CD4-positive, alpha-beta T cell (primary cell): ENCODE results near the gene ACTBL2. TPM values are rescaled to one million over a fixed set of nuclear protein-coding genes. Genes with fewer than 3 reads are reported as not detected.

Experiments
- ATAC-seq: fragments of 200-7000 bp; cut with Tn5 transposase; one replicate; pipeline ENCODE4 v1.10.0; 2022; ENCODE audit warnings: mild to moderate bottlenecking; ENCODE audit not compliant: poor library complexity
- CTCF ChIA-PET: fragments of 350-600 bp; sonication (Branson Sonifier 250); formaldehyde crosslinking; loops from one replicate; lab custom pipeline; 2021; ENCODE audit warnings: antibody characterized with exemption, inconsistent platforms; lab: Charles Lee
- POLR2A ChIA-PET: fragments of 350-600 bp; sonication (Branson Sonifier 250); formaldehyde crosslinking; loops from one replicate; lab custom pipeline; 2021; ENCODE audit warnings: antibody characterized with exemption, inconsistent platforms; lab: Charles Lee
- DNase-seq, 14 experiments: peaks; one replicate each; pipeline ENCODE4 v3.0.0-alpha.2; 2013 to 2020; ENCODE audit warnings: mixed read lengths in 2 of 14
- H3K27ac ChIP-seq, 2 donors: one replicate each; pipeline versions ENCODE4 v1.5.1 to v1.7.0; 2013; ENCODE audit warnings: low read length in 2 of 2, low read depth in 1 of 2, mild to moderate bottlenecking in 1 of 2
- H3K27me3 ChIP-seq, 2 experiments: 1 replicate in 1 of 2; 2 replicates in 1 of 2; pipeline versions ENCODE4 v1.6.1 to v1.7.0; 2013; ENCODE audit warnings: low read length in 2 of 2, control low read depth in 1 of 2, mild to moderate bottlenecking in 1 of 2, moderate library complexity in 1 of 2; ENCODE audit not compliant: insufficient read depth in 2 of 2, control insufficient read depth in 1 of 2
- H3K36me3 ChIP-seq: one replicate; pipeline ENCODE4 v1.6.1; 2013; ENCODE audit warnings: low read length, control low read depth; ENCODE audit not compliant: insufficient read depth
- H3K4me1 ChIP-seq: one replicate; pipeline ENCODE4 v1.6.1; 2013; ENCODE audit warnings: low read length, control low read depth; ENCODE audit not compliant: insufficient read depth
- H3K4me3 ChIP-seq: one replicate; pipeline ENCODE4 v1.5.1; 2013; ENCODE audit warnings: mild to moderate bottlenecking, low read length, moderate library complexity
- H3K9me3 ChIP-seq, 2 experiments: 1 replicate in 1 of 2; 2 replicates in 1 of 2; pipeline versions ENCODE4 v1.6.1 to v1.7.0; 2013; ENCODE audit warnings: low read length in 2 of 2, mild to moderate bottlenecking in 2 of 2, control low read depth in 1 of 2, moderate library complexity in 1 of 2; ENCODE audit not compliant: control insufficient read depth in 1 of 2, insufficient read depth in 1 of 2
- H3K27ac Mint-ChIP-seq: one replicate; pipeline ENCODE4 v1.8.0; 2020; ENCODE audit warnings: mixed read lengths
- H3K27me3 Mint-ChIP-seq: one replicate; pipeline ENCODE4 v1.8.0; 2021; ENCODE audit warnings: mixed read lengths
- H3K36me3 Mint-ChIP-seq: one replicate; pipeline ENCODE4 v1.8.0; 2021; ENCODE audit warnings: low read depth, mixed read lengths
- H3K4me1 Mint-ChIP-seq: one replicate; pipeline ENCODE4 v1.8.0; 2021; ENCODE audit warnings: low read depth, mixed read lengths
- H3K4me3 Mint-ChIP-seq: one replicate; pipeline ENCODE4 v1.8.0; 2020; ENCODE audit warnings: mild to moderate bottlenecking, mixed read lengths
- H3K9me3 Mint-ChIP-seq: one replicate; pipeline ENCODE4 v1.8.0; 2020; ENCODE audit warnings: mixed read lengths
- intact Hi-C, 2 experiments: fragments of 100-400 bp; cut with DNase I in 1 of 2; cut with micrococcal nuclease in 1 of 2; formaldehyde crosslinking; loops; one replicate each; pipeline versions ENCODE4 v1.15.1 to v1.9.0; 2023 to 2025; cut with DNase I, micrococcal nuclease
- total RNA-seq, 174 experiments: library from RNA in 2 of 174; stranded (reverse) in 2 of 174; gene quantifications; one replicate each; pipeline ENCODE4 v1.2.3 and lab custom pipeline; 2021 to 2026
- TF ChIP-seq, protein P1 (sequence below): fragments of 200-600 bp; IDR thresholded peaks from one replicate; pipeline ENCODE4 v1.8.0; 2022; ENCODE audit warnings: antibody characterized with exemption, mild to moderate bottlenecking

ACTBL2 gene
- total RNA-seq, 2 experiments from 2014 or later = not detected

DNA sequence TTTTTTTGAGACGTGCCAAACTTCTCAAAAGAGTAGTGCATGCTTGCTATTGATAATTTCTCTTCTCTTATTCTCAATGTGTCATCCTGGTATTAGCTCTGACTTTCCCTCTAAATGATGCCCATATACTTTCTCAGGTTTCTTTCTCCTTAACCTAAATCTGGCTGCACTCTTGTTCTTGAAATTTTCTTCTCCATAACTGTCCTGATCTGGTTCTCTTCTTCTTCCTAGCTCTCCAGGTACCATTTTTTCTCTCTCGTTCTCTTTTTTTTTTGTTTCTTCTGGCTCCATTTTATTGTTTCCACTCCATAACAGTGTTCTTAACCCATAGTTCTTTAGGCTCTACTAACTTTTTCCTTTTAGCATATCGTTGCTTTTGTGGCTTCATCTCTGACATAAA is 47.9 kb downstream of the ACTBL2 start:
- Mint-ChIP-seq H3K36me3 (no peaks in the 10 kb centered on the region), H3K4me1 (no peaks in the 10 kb centered on the region), H3K9me3 (no peaks in the 10 kb centered on the region), H3K27me3 (no peaks in the 10 kb centered on the region), H3K4me3 (no peak overlapping the region), H3K27ac (no peak overlapping the region)
- intact Hi-C loops = no loop called here
- DNase-seq (no peak), ATAC-seq (no peak)
- CTCF ChIA-PET = no interaction called here
- H3K9me3 ChIP-seq = no peaks in the 10 kb centered on the region
- TF ChIP-seq, protein P1, sequence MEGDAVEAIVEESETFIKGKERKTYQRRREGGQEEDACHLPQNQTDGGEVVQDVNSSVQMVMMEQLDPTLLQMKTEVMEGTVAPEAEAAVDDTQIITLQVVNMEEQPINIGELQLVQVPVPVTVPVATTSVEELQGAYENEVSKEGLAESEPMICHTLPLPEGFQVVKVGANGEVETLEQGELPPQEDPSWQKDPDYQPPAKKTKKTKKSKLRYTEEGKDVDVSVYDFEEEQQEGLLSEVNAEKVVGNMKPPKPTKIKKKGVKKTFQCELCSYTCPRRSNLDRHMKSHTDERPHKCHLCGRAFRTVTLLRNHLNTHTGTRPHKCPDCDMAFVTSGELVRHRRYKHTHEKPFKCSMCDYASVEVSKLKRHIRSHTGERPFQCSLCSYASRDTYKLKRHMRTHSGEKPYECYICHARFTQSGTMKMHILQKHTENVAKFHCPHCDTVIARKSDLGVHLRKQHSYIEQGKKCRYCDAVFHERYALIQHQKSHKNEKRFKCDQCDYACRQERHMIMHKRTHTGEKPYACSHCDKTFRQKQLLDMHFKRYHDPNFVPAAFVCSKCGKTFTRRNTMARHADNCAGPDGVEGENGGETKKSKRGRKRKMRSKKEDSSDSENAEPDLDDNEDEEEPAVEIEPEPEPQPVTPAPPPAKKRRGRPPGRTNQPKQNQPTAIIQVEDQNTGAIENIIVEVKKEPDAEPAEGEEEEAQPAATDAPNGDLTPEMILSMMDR = no peak
- H3K4me3 ChIP-seq = no peak overlapping the region
- no peak overlapping the region for H3K27ac ChIP-seq
- POLR2A ChIA-PET = interaction anchor here (0.6 kb wide), 1 partner anchor 135 kb away, joined by 3 read pairs; no protein-coding TSS in a partner anchor
- no peaks in the 10 kb centered on the region for H3K4me1 ChIP-seq
- H3K27me3 ChIP-seq = peaks cover 0 to 4% of the 10 kb centered on the region in 2 experiments
- no peaks in the 10 kb centered on the region for H3K36me3 ChIP-seq

DNA sequence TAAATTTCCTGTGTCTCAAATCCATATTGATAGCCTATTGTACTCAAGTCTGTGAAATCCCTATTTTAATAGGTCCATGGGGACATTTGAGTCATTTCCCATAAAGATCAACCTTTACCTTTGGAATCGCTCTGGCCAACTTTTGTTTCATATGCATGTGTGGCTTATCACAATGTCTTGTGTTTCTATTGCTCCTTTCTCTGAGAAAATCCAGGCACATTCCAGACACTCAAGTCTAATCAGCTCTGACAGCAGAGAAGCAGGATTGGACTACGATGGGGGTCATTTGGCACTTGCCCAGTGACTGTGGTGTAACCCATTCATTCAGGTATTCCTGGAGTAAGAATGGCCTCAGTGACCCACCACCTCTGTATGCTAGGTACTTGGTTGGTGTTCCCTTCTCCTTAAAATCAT is 48.4 kb downstream of the ACTBL2 start:
- CTCF ChIA-PET = no interaction called here
- no peak for ATAC-seq
- DNase-seq = no peak
- H3K4me3 ChIP-seq = no peak overlapping the region
- Mint-ChIP-seq H3K9me3 (no peaks in the 10 kb centered on the region), H3K27ac (no peak overlapping the region), H3K27me3 (no peaks in the 10 kb centered on the region), H3K36me3 (no peaks in the 10 kb centered on the region), H3K4me1 (no peaks in the 10 kb centered on the region), H3K4me3 (no peak overlapping the region)
- H3K27ac ChIP-seq = no peak overlapping the region
- POLR2A ChIA-PET = interaction anchor here (0.6 kb wide), 1 partner anchor 134 kb away, joined by 3 read pairs; no protein-coding TSS in a partner anchor
- intact Hi-C loops = no loop called here
- peaks cover 0 to 4% of the 10 kb centered on the region in 2 experiments for H3K27me3 ChIP-seq
- H3K9me3 ChIP-seq = no peaks in the 10 kb centered on the region
- TF ChIP-seq, protein P1 = no peak
- H3K36me3 ChIP-seq = no peaks in the 10 kb centered on the region
- H3K4me1 ChIP-seq = no peaks in the 10 kb centered on the region

DNA sequence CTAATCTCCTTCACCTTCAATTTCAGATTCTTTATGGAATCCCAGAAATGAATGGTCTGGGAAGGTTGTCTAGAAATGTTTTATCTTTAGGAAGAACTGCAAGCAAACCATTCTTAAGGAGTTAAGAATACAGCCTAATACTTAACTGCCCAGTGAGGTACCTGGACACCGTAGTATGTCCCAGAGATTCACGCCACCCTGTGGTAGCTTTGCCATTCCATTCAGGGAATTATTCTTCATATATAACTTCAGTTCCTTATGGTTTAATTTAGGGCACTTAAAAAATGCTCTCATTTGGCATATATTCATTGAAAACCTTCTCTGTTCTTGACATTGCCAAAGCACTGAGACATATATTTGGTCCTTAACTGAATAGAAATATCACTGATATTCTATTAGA is 49.7 kb downstream of the ACTBL2 start:
- Histone ChIP-seq H3K4me3 (no peak overlapping the region), H3K27me3 (peaks cover 0 to 3% of the 10 kb centered on the region in 2 experiments), H3K9me3 (no peaks in the 10 kb centered on the region), H3K27ac (no peak overlapping the region), H3K36me3 (no peaks in the 10 kb centered on the region), H3K4me1 (no peaks in the 10 kb centered on the region)
- Mint-ChIP-seq H3K27ac (no peak overlapping the region), H3K9me3 (no peaks in the 10 kb centered on the region), H3K4me1 (no peaks in the 10 kb centered on the region), H3K27me3 (no peaks in the 10 kb centered on the region), H3K36me3 (no peaks in the 10 kb centered on the region), H3K4me3 (no peak overlapping the region)
- ChIA-PET CTCF (interaction anchor here (0.6 kb wide), 1 partner anchor 135 kb away, joined by 3 read pairs; no protein-coding TSS in a partner anchor), POLR2A (no interaction called here)
- no peak for ATAC-seq
- intact Hi-C loops = no loop called here
- TF ChIP-seq, protein P1 = no peak
- no peak for DNase-seq
